HG03039 (cell line): ENCODE results near the gene MGAT5B.
"Not testable (repeated sequence)": the region's sequence is repeated elsewhere in the genome, so short reads cannot be mapped to it uniquely, and the experiment has no call there.

Experiments
- ATAC-seq: cut with Tn5 transposase; IDR thresholded peaks from one replicate; pipeline ENCODE4 v1.9.1; 2021; ENCODE audit warnings: mild to moderate bottlenecking, moderate library complexity; ENCODE audit not compliant: unreplicated experiment

The MGAT5B gene, protein sequence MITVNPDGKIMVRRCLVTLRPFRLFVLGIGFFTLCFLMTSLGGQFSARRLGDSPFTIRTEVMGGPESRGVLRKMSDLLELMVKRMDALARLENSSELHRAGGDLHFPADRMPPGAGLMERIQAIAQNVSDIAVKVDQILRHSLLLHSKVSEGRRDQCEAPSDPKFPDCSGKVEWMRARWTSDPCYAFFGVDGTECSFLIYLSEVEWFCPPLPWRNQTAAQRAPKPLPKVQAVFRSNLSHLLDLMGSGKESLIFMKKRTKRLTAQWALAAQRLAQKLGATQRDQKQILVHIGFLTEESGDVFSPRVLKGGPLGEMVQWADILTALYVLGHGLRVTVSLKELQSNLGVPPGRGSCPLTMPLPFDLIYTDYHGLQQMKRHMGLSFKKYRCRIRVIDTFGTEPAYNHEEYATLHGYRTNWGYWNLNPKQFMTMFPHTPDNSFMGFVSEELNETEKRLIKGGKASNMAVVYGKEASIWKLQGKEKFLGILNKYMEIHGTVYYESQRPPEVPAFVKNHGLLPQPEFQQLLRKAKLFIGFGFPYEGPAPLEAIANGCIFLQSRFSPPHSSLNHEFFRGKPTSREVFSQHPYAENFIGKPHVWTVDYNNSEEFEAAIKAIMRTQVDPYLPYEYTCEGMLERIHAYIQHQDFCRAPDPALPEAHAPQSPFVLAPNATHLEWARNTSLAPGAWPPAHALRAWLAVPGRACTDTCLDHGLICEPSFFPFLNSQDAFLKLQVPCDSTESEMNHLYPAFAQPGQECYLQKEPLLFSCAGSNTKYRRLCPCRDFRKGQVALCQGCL

DNA sequence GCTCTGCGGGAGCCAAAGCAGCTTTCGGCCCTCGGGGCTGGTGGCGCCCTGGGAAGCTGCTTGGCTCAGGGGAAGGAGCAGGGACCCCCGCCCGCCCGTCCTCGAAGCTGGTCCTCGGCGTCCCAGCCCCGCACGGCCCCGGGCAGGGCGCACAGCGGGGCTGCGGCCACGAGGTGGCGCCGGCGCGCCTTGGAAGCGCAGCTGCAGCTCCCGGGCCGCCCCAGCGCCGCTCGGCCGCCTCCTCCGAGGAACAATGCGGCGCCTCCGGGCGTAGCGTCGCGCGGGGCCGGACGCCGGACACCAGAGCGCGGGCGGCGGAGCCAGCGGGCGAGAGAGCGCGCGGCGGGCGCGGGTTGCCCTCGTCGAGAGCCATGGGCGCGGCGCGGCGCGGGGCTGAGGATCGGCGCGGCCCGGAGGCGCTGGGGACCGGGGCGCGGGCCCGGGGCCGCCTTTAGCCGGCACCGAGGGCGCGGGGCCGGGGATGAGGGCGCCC lies at the start of gene MGAT5B:
MGAT5B (plus strand) TSS at position 229 of the 493 bp plus-strand sequence. CDS start 626 bp downstream, outside the sequence.
- no peak for ATAC-seq

DNA sequence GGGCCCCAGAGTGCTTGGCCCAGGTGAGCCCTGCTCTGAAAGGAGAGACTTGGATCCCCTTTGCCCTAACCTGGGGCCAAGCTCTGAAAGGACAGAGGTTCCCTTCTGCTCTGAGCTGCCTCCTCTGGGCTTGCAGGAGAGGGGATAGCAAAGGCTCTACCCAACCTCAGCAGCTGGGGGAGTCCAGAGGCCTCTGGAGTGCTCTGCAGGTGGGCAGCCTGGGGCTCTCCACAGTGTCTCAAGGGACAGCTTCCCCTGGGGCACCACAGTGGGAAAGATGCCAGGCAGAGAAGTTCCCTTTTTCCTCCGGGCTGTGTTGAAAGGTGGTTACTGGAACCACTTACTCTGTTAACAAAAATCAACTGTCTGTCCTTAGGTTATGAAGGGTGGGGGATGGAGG lies 48.2 kb upstream of the MGAT5B start:
- ATAC-seq = no peak

DNA sequence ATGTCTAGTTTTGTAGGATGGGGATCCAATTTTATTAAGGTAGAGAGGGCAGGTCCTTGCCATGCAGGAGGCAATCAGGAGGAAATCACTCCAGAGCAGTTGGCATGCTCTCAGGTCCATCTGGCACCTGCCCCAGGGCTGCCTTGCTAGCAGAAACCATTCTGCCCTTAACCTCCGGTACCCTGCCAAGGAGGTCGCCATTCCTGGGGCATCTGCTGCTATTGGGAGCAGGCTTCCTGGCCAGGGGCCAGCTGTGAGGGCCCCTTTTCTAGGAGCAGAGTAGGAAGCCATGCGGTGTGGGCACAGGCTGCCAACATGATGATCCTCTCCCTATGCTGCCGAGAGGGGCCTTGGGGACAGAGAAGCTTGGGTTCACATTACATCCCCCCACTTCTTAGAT lies 47.6 kb upstream of the MGAT5B start:
- no peak for ATAC-seq

DNA sequence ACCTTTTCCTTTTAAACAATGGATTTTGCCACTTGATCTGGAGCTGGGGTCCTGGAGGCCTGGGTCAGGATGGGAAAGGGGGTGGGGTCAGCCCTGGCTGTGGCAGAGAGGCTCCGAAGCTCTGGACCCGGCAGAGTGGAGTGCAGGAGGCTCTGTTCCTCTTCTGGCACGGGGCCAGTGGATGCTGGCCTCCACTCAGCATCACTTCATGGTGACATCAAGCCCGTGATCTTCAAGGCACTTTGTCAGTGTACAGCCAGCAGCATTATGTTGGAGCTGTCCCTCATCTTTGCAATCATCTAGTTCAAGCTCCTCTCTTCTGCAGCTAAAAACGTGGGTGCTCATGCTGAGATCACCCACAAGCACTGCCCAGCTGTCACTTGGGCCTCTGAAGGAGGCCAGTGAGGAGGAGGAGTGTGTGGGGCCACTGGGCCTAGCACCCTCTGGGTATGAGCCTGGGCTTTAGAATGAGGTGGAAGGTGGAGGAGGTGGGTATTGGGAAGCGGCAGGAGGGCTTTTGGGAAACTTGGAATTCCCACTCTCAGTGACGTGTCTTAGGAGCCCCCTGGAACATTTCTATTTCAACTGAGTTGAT lies 45.9 kb upstream of the MGAT5B start:
- no peak for ATAC-seq

DNA sequence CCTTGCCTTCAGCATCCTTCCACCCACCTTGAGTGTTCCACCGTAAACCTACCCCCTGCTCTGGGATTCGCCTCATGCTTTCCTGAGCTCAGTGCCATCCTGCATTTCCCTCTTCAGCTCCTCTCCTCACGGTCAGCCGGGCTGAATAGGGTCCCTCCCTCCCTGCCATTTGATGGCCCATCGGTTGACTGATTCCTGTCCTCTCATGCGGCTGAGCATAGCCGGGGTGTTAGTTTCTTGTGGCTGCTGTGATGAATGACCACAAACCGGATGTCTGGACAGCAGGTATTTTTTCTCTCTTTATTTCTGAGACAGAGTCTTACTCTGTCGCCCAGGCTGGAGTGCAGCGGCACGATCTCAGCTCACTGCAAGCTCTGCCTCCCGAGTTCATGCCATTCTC lies 44.1 kb upstream of the MGAT5B start:
- ATAC-seq = no peak

DNA sequence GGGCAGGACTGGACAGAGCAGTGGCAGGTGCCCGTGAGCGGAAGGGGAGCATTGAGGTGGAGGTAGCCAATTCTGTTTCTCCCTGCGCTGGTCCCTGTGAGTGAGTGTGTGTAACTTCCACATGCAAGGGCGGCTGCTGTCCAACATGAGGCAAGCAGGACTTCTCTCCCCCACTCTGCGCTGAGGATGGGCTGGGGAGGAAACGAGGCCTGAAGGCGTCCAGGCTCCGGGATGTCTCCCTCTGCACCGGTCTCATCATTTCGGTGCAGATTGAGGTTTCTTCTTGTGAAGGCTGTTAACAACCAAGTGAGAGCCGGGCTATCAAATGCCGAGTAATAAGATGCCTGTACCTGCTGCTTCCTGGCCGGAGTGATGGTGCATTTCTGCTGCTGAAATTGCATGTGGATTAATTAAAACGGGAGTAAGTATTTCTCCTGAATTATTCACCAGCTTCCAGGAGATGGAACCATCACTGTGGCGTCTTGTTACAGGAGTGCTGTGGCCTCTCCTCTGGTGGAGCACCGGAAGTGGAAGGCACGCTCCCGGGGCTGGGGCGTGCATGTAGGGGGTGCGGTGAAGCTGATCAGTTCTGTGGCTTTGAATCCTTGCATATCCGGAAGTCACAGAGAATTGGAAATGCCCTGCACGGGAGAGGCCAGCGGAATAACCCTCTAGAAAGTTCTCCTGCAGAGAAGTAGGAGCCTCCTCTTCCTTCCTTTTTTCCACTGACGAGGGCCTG lies 41.7 kb upstream of the MGAT5B start:
- no peak for ATAC-seq

DNA sequence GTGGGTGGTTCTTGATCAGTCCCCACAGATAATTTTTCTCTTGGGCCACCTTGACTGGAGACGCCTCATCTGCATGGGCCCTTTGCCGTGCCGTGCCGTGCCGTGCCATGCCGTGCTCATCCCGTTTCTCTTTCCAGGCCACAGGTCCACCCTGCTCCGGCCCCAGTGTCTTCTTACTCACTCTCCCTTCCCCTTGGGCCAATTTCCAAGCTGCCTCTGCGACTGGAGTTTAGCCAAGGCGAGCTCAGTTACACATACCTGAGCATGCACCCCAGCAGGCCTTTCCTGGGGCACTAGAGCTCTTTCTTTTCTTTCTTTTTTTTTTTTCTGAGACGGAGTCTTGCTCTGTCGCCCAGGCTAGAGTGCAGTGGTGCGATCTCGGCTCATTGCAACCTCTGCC lies 40.5 kb upstream of the MGAT5B start:
- ATAC-seq = no peak

DNA sequence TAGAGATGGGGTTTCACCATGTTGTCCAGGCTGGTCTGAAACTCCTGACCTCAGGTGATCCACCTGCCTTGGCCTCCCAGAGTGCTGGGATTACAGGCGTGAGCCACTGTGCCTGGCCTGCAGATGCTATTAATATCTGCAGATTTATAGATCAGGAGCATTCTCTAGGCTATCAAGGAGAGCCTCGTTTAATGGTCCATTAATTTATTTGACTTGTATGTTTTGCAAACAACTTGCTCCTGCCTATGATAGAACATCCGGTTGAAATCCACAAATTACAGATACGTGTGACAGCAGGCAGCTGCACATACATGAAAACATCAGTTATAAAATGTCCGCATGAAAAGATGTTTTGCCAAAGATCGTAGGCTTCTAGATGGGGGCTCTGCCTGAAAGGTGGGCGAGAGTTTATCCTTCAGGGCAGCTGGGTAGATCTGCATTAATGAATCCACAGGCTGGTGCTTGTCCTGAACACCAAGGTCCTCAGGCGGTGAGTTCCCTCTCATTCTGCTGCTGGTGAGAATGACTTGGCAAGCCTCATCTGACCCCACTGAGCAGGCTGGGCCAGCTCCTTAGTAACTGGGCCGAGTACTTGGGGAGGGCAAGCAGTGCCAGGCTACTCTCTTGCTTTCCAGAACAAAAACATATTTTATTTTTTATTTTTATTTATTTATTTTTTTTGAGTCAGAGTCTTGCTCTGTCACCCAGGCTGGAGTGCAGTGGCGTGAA lies 37.1 kb upstream of the MGAT5B start:
- no peak for ATAC-seq

DNA sequence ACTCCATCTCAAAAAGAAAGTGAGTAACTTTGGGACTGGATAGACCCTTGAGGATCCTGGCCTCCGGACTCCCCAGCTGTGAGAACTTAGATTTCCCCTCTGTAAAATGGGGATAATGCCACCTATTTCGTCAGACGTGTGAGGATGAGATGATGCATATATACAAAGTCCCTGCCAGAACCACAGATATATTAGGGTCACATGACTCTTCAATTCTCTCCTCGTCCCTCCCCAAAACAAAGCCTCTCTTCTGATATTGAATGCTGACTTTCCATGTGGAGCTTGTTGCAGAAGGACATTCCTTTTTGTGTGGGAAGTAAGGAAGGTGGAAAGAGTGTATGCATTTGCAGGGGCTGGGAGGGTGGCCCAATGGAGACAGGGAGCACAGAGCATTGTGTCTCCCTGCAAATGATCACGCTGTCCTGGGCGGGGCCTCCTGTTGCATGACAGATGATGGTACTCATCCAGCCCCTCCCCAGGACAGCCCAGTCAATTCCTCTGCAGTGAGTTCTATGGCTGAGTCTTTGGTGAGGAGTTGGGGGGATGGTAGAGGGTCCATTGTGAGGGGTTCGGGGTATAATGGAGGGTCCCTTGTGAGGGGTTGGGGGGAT lies 35.1 kb upstream of the MGAT5B start:
- no peak for ATAC-seq

DNA sequence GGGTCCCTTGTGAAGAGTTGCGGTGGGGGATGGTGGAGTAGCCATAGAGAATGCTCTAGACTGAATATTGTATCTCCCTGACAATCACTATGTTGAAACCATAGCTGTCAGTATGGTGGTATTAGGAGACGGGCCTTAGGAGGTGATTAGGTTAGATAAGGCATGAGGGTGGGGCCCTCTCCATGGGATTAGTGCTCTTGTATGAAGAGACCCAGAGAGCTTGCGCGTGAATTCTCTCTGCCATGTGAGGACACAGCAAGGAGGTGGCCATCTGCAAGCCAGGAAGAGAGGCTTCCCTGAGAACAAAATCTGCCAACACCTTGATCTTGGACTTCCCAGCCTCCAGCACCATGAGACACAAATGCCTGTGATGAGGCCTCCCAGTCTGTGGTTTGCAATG lies 34.5 kb upstream of the MGAT5B start:
- no peak for ATAC-seq

DNA sequence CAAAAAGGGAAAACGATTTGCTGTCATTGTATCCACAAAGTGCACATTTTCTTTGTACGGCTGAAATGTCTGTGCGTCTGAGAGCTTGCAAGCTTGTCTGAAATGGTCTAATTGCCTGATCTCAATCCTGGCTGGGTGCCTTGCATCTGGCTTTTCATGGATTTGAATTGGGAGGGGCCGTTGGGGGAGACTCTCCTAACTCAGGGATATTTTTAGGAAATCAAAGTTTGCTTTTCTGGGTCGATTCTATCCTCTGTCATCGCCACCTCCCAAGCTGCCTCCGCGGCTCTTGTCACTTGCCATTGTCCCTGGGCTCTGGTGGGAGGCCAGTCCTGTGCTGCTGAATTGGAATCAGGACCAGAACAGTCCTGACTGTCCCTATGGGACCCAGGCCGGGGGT lies 33.3 kb upstream of the MGAT5B start:
- no peak for ATAC-seq

DNA sequence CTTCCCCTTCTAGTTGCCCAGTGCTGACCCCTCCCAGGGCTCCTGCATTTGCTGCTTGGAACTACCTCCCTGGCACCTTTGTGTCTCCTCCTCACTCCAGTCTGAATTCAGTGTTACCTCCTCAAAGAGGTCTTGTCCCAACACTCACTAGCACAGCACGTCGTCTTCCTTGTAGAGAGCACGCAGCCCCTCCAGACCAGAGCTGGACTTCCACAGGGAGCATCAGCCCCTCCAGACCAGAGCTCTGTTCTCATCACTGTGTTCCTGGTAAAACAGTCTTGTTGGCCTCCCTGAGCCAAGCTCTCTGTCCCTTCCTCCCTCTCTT lies 27.8 kb upstream of the MGAT5B start:
- no peak for ATAC-seq

DNA sequence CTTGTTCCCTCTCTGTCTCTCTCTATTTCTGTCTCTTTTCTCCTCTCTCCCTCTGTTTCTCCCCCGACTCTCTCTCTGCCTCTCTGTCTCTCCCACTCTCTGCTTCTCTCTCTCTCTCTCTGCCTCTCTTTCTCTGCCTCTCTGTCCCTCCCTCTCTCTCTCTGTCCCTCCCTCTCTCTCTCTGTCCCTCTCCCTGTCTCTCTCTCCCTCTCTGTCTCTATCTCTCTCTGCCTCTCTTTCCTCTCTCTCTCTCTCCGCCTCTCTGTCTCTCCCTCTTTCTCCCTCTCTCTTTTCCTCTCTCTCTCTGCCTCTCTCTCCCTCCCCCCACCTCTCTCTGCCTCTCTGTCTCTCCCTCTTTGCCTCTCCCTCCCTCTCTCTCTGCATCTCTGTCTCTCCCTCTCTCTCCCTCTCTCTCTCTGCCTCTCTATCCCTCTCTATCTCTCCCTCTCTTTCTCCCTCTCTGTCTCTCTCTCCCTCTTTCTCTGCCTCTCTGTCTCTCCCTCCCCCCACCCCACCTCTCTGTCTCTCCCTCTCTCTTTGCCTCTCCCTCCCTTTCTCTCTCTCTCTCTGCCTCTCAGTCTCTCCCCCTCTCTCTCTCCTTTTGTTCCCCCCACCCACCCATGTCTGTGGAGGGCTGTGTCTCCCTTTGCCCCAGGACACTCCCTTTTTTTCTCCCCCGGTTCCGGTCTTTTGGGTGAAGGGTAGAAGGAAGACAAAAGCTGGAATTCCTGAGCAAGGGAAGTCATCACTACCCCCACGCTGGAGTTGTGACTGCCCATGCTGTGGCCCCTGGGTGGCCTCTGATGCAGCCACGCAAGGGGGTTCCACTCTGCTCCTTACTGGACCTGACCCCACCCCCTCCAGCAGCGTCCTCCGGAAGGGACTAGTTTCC lies 27.1 kb upstream of the MGAT5B start:
- no peak for ATAC-seq

DNA sequence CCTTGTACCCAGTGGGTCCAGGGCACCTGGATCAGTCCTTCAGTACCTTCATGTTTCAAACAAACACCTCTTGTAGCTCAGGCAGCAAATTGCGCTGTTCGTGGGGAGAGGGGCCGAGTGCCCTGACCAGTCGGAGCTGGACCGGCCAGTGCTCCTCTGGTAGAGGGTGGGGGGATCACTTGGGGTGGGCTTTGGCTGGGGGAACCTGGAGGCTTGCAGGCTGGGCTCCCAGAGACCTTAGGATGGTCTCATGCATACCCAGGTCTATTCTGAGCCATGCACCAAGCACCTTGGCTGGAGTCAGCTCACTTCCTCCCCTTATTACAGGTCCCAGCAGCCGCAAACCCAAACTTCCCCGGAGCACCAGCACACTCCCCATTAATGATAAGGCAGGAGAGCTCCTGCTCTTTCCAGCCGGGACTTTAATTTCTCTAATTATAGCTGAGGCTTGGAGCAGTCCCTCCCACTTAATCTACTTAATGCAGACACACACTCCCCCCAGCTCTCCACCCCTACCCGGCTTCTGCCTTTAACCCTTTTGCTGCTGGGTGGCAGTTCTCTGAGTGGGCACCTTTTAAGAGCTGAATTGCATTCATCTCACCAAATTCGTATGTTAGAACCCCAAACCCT lies 26.3 kb upstream of the MGAT5B start:
- ATAC-seq = no peak

DNA sequence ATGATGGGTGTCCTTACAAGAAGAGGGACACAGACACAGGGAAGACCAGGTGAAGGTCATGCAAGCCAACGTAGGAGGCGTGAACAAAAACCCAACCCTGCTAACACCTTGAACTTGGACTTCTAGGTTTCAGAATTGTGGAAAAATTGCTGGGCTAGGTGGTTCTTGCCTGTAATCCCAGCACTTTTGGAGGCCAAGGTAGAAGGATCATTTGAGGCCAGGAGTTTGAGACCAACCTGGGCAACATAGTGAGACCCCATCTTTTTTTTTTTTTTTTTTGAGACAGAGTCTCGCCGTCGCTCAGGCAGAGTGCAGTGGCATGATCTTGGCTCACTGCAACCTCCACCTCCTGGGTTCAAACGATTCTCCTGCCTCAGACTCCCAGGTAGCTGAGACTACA lies 25.1 kb upstream of the MGAT5B start:
- ATAC-seq = not testable (repeated sequence)

DNA sequence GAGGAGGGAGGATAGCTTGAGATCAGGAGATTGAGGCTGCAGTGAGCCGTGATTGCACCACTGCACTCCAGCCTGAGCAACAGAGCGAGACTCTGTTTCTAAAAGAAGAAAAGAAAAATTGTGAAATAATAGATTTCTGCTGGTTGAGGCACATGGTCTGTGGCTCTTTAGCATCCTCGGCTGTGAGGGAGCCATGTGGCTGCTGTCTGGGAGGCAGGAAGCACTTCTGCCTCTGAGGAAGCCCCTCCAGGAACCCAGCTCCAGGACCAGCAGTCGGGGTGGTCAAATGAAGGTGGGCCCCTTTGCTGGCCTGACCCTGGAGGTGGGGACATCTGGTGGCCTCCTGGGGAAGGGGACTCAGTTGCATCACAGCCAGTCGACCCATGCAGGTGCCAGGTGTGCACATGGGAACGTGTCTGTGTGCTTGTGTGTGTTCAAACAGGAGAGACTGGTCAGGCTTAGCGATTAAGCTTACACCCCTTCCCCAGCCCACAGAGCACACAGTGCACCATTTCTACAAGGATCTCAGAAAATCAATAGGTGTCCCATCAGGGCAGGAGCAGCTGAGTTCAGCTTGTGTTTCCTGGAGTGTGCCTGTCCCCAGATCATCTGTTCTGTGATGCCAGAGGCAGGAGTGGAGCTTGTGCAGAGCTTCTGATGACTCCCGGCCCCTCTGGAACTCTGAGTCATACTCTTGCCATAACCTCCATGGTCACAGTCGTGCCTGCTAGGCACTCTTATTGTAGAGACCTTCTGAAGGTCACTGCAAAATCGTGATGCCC lies 24.3 kb upstream of the MGAT5B start:
- ATAC-seq = no peak

DNA sequence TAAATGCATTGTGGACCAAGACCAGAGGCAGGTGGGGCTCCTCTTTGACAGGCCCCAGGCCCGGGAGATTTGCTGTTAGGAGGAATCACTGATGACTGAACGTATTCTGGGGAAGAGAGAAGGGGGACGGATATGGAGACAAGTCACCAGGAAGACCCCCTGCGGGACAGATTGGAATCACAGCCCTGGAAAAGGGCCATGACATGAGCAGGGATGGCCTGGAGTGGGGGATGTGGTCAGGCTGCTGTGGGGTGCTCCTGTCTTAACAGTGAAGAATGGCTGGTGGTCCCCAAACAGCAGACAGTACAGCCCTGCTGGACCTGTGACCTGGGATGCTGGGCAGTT lies 23.7 kb upstream of the MGAT5B start:
- ATAC-seq = no peak

DNA sequence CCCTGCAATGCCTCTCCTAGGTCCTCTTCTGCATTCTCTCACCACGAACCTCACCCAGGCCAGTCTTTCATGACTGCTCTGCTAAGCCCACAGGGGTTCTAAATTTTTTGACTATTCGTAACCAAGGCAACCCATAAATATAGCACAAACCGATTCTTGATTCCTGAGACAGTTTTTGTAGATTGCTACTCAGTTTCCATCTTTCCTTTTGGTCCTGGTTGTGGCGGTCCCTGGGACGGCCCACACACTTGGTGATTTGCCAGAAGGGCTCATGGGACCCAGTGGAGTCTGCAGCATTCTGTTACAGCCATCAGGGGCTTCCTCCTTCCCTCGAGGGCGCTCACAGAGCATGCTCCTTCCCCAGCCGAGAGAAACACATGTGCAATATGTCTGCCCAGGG lies 23.4 kb upstream of the MGAT5B start:
- ATAC-seq = no peak
